Measurements from ENCODE around the gene ANKRD13B. TPM values are rescaled to one million over a fixed set of nuclear protein-coding genes. Genes with fewer than 3 reads are reported as not detected.

Gene ANKRD13B
- total RNA-seq, 1 donor from 2014 or later, result 17.9 TPM

DNA sequence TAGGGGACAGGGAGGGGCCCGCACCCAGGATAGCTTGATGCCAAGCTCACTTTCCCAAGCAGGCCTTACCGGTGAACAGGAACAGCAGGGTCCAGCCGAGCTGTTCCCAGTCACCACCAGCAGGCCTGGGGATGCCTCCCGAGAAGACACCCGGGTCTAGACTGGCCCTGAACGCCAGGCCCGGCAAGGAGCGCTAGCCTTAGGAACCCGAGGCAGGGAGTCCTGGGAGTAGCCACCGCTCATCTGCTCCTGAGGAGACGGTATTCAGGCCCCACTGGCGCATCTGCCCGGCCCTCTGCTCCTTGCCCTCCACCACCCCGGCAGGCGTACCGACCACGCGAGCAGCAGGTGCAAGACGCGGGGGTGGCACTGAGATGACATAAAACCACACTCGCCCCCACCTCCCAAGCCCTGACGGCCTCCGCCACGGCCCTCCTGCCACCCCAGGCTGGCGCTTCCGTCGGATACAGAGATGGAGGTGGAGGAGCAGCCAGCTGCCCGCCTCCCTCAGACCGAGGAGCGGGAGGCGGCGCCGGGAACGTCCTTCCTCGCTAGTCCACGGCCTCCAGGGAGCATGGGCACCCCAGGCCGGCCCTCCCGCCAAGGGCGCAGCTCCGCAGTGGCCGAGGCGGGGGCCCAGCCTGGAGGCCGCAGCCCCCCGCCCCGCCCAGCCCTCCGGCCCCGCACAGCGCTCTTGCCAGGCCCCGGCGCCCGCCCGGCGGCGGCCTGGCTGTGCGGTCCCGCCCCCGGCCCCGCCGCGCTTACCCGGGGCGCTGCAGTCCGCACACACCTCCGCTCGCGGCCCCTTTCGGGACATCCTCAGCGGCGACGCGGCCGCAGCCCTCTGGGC is 4.1 kb upstream of the ANKRD13B start:
- peaks cover 21% of the 10 kb centered on the region for H3K4me1 Mint-ChIP-seq (ENCODE audit: low read depth, unreplicated experiment)

GRCh38 chr17:29589524-29590410 is 3.2 kb upstream of the ANKRD13B start, which contains the start of gene GIT1:
Gene GIT1 (minus strand): TSS chr17:29589648. CDS start chr17:29589378, 270 bp downstream.
- Histone ChIP-seq H3K27me3 (ENCODE audit: insufficient read depth, low read length) (no peaks in the 10 kb centered on the region), H3K79me2 (ENCODE audit: insufficient read depth, low read length) (peaks cover 43% of the 10 kb centered on the region), H4K20me1 (ENCODE audit: insufficient read depth, low read length) (peaks cover 51% of the 10 kb centered on the region), H3K27ac (ENCODE audit: low read depth, low read length) (peak within 1 kb of the TSS; percentile 60), H3K36me3 (ENCODE audit: insufficient read depth, low read length) (no peaks in the 10 kb centered on the region), H2AFZ (ENCODE audit: low read depth, low read length) (peak within 1 kb of the TSS; percentile 84), H3K4me3 (ENCODE audit: insufficient read depth, low read depth, low read length) (peak within 1 kb of the TSS; percentile 81), H3K4me2 (ENCODE audit: low read length) (peak within 1 kb of the TSS; percentile 91), H3K4me1 (ENCODE audit: insufficient read depth, low read length) (peaks cover 66% of the 10 kb centered on the region), H3K9me3 (ENCODE audit: insufficient read depth, low read depth, low read length) (no peaks in the 10 kb centered on the region), H3K9ac (ENCODE audit: low read length) (peak within 1 kb of the TSS; percentile 79)
- peak within 1 kb of the TSS; percentile 81 for H3K27ac Mint-ChIP-seq (ENCODE audit: unreplicated experiment)
- TF ChIP-seq, protein P1, sequence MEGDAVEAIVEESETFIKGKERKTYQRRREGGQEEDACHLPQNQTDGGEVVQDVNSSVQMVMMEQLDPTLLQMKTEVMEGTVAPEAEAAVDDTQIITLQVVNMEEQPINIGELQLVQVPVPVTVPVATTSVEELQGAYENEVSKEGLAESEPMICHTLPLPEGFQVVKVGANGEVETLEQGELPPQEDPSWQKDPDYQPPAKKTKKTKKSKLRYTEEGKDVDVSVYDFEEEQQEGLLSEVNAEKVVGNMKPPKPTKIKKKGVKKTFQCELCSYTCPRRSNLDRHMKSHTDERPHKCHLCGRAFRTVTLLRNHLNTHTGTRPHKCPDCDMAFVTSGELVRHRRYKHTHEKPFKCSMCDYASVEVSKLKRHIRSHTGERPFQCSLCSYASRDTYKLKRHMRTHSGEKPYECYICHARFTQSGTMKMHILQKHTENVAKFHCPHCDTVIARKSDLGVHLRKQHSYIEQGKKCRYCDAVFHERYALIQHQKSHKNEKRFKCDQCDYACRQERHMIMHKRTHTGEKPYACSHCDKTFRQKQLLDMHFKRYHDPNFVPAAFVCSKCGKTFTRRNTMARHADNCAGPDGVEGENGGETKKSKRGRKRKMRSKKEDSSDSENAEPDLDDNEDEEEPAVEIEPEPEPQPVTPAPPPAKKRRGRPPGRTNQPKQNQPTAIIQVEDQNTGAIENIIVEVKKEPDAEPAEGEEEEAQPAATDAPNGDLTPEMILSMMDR (IDR thresholded peaks at IDR 0.05; ENCODE audit: insufficient read depth, low read depth, low read length), result no peak
- no peak for TF ChIP-seq EZH2 (IDR thresholded peaks at IDR 0.05; ENCODE audit: insufficient read depth, low read length)
- H3K9me3 Mint-ChIP-seq (ENCODE audit: unreplicated experiment), result no peaks in the 10 kb centered on the region
- no peak for FAIRE-seq
- H3K27me3 Mint-ChIP-seq (ENCODE audit: low read depth, unreplicated experiment), result no peaks in the 10 kb centered on the region
- H3K4me3 Mint-ChIP-seq (ENCODE audit: unreplicated experiment), result peak within 1 kb of the TSS; percentile 93
- H3K4me1 Mint-ChIP-seq (ENCODE audit: low read depth, unreplicated experiment), result peaks cover 13% of the 10 kb centered on the region
- H3K36me3 Mint-ChIP-seq (ENCODE audit: low read depth, unreplicated experiment), result no peaks in the 10 kb centered on the region
- peak; percentile 57 for DNase-seq (ENCODE audit: low read depth)

More for the DNA sequence above, 4.1 kb upstream of the ANKRD13B start:
- H3K9me3 Mint-ChIP-seq (ENCODE audit: unreplicated experiment), result no peaks in the 10 kb centered on the region
- H3K27me3 Mint-ChIP-seq (ENCODE audit: low read depth, unreplicated experiment), result no peaks in the 10 kb centered on the region
- Histone ChIP-seq H3K27me3 (ENCODE audit: insufficient read depth, low read length) (no peaks in the 10 kb centered on the region), H3K4me1 (ENCODE audit: insufficient read depth, low read length) (peaks cover 72% of the 10 kb centered on the region), H3K36me3 (ENCODE audit: insufficient read depth, low read length) (no peaks in the 10 kb centered on the region), H3K9me3 (ENCODE audit: insufficient read depth, low read depth, low read length) (no peaks in the 10 kb centered on the region), H3K9ac (ENCODE audit: low read length) (peak overlapping the region; percentile 79), H2AFZ (ENCODE audit: low read depth, low read length) (peak overlapping the region; percentile 67), H3K4me2 (ENCODE audit: low read length) (peak overlapping the region; percentile 88), H3K4me3 (ENCODE audit: insufficient read depth, low read depth, low read length) (peak overlapping the region; percentile 81), H4K20me1 (ENCODE audit: insufficient read depth, low read length) (peaks cover 51% of the 10 kb centered on the region), H3K79me2 (ENCODE audit: insufficient read depth, low read length) (peaks cover 52% of the 10 kb centered on the region), H3K27ac (ENCODE audit: low read depth, low read length) (peak overlapping the region; percentile 25)
- H3K36me3 Mint-ChIP-seq (ENCODE audit: low read depth, unreplicated experiment), result no peaks in the 10 kb centered on the region
- no peak overlapping the region for H3K27ac Mint-ChIP-seq (ENCODE audit: unreplicated experiment)
- DNase-seq (ENCODE audit: low read depth), result peak; percentile 11
- TF ChIP-seq, protein P1 (IDR thresholded peaks at IDR 0.05; ENCODE audit: insufficient read depth, low read depth, low read length), result no peak
- no peak for TF ChIP-seq EZH2 (IDR thresholded peaks at IDR 0.05; ENCODE audit: insufficient read depth, low read length)
- H3K4me3 Mint-ChIP-seq (ENCODE audit: unreplicated experiment), result peak overlapping the region; percentile 93
- no peak for FAIRE-seq

Measured in astrocyte (in vitro differentiated cells and primary cell).